ENCODE results near the gene CAPN14.

- no peak for TF ChIP-seq CTCF (conservative IDR thresholded peaks at IDR 0.05; ENCODE audit: low read depth, low read length)
- no peak for TF ChIP-seq EZH2 (IDR thresholded peaks at IDR 0.05; ENCODE audit: borderline replicate concordance, low read depth, low read length, poor library complexity, severe bottlenecking)
These were observed 68.8 kb downstream of the CAPN14 start for GRCh38 chr2:31148514-31148913.
